CD4-positive, alpha-beta T cell treated with Interleukin-10 for 1 hour (primary cell): ENCODE measurements around the gene BAAT.
"Not testable (repeated sequence)": the region's sequence is repeated elsewhere in the genome, so short reads cannot be mapped to it uniquely, and the experiment has no call there.

ENCODE experiments used
- DNase-seq: peaks from one replicate; pipeline ENCODE4 v3.0.0-alpha.2; 2020

BAAT gene

DNA sequence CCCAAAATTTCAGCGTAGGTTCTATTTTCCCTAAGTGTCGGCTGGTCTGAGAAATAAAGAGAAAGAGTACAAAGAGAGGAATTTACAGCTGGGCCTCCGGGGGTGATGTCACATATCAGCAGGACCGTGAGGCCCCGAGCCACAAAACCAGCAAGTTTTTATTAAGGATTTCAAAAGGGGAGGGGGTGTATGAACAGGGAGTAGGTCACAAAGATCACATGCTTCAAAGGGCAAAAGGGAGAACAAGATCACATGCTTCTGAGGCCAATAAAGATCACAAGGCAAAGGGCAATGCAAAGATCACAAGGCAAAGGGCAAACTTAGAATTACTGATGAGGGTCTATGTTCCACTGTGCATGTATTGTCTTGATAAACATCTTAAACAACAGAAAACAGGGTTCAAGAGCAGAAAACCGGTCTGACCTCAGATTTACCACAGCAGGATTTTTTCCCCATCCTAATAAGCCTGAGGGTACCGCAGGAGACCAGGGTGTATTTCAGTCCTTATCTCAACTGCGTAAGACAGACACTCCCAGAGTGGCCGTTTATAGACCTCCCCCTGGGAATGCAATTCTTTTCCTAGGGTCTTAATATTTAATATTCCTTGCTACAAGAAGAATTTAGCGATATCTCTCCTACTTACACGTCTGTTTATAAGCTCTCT lies at the start of gene BAAT:
Gene BAAT (minus strand): TSS at position 134 of the 664 bp plus-strand sequence. CDS start 13,602 bp downstream, outside the sequence.
- DNase-seq: not testable (repeated sequence)

DNA sequence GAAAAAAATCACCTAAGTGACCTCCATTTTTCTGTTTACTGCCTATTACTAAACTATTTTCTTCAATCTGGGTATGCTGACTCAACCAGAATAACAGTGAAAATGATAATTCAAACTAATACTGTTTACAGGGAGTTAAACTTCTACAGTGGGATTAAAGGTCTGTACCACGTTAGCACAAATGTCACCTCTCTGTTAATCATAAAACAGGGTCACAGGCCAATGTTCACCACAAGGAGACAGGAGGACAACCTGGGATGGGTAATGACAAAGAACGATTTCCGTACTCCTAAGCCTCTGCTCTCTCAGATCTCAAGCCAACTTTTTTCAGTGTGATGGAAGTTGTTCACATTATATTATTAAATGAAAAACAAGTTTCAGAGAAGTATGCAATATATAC lies 48.4 kb upstream of the BAAT start:
- DNase-seq: no peak

DNA sequence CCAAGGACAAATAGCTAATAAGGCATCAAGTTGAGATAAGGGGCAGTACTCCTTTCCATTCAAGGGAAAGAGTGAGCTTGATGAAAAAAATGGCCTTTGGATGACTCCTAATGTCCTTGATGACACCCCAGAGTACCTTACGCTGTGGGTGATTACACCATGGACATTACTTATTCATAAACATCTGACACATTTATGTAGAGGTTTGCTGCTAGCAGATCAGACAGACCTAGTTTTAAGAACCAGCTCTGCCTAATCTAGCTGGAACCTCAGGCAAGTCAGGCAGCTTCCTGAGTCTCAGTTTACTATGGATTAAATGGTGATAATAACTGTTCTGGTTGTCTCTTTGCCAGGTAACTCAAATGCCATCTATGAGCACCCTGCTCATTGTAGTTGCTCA lies 47.9 kb upstream of the BAAT start:
- DNase-seq: no peak

DNA sequence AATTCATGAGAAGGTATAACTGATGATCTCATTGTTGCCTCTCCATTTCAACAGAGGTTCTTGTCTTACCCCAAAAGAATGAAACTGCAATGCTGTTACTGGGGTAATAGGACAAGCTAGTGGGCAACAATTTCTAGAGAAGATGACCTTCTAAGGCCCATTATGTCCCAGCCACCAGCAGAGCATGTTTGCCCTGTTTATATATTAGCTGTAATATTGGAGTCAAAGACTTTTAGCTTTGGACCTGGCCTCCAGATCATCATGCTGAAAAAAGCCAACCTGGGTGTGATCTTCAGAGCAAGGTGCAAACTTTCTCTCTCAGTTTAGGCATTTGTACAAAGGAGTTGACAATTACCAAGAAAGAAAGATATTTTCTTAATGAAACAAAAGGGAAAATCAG lies 47.4 kb upstream of the BAAT start:
- no peak for DNase-seq

DNA sequence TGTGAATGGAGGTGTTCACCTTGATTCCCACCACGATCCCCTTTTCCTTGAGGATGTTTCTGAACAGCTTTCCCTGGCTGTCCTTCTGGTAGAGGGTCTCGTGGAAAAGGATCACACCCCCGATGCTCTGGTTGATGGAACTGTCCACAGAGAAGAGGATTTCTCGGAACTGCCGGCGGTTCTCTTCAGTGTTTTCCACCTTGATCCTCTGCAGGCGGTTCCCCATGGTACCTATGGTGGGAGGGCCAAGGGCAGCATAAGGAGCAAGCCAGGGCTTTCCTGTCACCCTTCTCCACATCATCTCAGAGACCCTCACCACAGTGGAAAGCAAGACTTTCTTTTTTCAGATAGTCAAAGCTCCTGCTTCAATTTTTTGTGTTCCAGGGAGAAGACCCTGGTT lies 44.9 kb upstream of the BAAT start:
- DNase-seq: no peak

DNA sequence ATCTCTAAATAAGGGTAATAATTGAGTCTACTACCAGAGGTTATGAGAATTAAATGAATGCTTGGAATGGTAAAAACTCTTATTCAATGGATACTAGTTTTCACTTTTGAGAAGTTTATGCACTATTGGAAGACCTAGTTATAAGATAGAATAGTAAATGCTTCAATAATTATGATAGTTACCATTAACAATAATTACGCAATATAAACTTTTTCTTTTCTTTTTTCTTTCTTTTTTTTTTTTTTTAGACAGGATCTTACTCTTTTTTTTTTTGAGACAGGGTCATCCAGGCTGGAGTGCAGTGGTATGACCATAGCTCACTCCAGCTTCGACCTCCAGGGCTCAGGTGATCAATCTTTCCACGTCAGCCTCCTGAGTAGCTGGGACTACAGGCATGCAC lies 44.1 kb upstream of the BAAT start:
- DNase-seq: no peak

DNA sequence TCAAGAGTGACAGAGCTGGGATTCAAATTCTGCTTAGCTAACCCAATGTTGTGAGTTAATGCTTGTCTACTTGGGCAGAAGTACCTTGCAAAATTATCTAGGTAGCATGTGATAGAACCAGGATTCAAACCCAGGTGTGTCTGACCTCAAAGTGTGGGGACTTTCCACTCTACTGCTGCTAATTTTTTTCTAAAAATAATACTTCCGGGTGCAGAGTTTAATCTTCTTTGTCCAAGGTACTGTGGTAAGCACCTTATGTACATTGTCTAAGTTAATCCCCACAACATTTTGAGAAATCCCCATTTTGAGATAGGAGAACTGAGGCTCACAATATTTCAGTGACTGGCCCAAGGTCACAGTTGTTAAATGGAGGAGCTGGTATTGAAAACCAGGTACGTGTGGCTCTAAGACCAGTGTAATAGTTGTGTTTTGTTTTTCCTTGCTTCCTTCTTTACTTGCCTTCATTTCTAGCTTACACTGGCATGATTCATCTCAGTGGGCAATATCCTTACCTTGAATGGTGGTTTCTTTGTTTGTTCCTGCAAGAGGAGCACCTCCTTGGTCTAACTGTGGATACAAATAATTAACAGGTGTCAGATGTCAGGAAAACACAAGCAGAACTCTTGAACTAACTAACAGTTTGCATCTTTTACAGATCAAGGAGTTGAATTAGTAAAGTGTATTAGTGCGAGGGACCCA lies 43.3 kb upstream of the BAAT start:
- DNase-seq: no peak

DNA sequence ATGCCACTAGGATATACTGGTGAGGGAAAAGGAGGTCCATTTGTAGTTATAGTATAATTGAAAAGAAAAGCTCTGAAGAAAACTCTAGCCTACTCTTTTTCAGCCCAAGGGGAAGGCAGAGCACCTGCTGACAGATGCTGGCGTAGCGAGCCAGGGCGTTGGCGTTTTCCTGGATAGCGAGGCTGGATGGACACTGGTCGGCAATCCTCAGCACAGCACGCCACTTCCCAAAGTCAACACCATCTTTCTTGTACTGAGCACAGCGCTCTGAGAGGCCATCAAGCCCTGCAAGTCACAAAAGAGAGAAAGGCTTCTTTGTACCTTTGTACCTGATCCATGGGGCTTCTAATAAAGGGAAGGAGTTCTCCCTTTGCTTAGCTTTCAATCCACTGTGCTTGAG lies 42.6 kb upstream of the BAAT start:
- DNase-seq: no peak

DNA sequence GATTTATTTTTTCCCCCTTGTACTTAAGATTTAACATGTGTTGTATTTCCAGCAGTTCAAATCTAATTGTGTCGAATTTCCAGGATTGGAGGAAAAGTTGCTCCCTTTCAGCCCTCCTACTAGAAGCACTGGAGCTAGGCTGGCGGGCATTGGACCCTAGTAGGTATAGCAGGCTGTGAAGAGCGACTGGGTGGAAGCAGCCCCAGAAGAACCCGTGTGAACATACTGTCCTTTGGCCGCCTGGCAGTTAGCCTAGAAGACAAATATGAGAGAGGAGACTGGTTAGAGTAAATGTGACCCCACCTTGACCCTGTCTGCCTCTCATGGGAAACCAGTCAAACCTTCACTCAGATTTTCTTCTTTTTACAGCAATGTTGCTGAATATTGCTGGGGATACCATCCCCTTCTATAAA lies 36.9 kb upstream of the BAAT start:
- no peak for DNase-seq

DNA sequence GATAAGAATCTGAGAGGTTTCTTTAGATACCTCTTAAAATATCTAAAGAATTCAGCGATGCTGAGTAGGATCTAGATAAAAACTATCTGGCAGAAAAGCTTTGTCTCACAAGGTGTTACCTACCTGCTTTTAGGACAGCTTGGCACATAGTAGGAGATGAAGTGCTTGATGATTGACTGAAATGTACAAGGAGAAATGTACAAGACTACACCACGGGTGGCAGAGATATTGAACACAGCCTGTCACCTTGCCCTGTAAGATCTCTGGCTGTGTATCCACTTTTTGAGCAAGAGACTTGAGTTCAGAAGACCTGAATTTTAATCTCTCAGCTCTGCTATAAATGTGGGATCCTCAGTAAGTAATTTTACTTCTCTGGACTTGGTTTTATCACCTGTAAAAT lies 35.1 kb upstream of the BAAT start:
- DNase-seq: no peak

DNA sequence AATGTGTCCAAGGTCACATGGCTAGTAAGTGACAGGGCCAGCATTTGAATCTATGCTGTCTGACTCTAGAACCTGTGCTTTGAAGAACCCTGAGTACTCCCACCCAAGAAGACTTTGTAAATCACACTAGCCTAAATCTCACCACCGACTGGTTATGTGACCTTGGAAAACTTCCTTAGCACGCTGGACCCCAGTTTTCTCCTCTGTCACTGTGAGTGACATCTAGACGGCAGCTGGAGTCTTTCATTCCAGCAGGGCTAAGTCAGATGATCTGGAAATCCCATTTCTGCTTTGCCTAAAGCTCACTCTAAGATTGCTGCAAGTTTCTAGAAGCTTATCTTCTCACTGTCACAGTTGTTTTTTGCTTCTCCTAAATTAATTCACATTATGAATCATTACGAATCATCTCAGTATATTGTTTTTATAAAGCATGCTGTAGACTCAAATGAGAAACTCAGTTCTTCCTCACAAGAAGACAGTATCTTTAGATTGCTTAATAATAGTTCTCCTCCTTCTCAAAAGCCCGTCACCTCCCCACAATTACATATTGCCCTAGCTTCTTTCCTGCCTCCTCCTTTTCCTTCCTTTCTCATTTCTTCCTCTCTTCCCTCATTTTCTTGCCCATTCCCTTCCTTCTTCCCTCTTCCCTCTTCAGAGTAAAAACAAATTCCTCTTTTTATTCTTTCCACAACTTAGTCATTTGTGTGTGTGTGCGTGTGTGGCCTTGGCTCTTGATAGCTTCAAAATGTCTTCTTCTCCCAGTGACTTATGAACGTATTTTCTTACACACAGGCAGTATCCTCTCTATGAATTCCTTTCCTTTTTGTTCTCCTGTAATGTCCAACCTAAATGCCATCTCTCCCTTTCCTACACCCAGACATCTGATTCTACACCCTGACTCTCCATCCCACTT lies 34.0 kb upstream of the BAAT start:
- DNase-seq: no peak

DNA sequence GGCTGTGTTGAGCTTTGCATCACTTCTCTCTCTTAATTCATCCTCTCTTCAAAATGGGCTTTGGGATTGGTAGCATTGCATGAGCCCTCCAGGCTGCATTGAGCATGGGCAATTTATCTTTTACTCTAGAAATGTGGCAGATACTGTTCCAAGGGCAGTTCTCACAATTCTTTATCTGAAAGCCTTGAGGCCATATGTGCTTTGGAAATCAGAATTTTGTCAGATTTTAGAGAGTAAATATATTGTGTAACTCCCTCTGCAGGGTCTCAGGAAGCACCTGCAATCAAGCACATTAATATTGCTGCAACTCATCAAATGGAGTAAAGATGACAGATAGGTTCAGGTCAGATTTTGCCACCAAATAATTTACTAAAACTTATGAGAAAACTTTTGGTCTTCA lies 33.2 kb upstream of the BAAT start:
- no peak for DNase-seq

DNA sequence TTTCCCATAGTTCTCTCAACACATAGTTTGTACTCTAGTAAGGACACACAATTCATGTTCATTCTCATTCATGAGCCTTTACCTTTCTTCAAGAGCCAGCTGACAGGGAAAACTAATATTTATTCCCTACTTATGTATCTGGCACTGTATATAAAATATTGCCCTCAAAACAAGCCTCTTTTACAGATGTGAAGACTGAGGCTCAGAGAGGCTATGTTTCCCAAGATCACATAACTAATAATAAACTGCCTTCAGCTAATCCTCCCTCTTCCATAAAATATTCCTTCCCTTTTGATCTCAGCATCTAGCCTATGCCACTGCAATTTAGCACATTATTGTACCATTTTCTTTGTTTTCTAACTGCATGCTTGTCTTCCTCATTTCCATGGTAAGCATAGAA lies 32.6 kb upstream of the BAAT start:
- no peak for DNase-seq

DNA sequence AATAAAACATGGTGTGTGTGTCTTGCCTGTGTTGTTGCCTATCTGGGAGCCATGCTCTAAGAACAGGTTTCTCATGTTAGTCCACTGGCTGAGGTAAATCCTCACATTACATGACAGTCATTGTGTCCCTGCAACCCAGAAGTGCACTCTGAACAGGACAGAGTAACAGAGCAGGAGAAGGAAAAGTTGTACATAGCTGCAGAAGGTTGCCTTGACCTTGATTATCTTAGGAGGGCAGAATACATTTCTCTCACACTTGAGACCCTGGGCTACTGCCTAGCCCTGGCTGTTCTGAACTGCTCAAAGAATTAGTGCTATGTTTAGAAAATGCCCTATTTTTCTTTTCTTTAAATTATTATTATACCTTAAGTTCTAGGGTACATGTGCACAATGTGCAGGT lies 30.8 kb upstream of the BAAT start:
- no peak for DNase-seq

DNA sequence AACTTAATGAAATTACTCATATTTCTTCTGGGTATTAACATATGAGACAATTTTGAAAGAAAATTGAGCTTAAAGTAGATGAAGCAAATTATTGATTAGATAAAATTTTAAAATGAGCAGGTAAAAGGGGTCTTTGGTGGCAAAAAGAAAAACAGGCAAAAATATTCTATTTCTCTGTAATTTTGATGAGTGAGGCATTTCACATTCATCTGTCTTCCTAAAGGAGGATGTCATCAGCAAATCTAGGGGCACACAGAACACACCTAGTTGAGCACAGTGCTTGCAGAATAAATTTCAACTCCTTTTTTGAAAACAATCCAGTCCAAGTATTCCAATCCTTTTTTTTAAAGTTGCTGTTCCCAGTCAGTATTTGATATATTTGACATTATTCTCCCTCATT lies 30.0 kb upstream of the BAAT start:
- no peak for DNase-seq

DNA sequence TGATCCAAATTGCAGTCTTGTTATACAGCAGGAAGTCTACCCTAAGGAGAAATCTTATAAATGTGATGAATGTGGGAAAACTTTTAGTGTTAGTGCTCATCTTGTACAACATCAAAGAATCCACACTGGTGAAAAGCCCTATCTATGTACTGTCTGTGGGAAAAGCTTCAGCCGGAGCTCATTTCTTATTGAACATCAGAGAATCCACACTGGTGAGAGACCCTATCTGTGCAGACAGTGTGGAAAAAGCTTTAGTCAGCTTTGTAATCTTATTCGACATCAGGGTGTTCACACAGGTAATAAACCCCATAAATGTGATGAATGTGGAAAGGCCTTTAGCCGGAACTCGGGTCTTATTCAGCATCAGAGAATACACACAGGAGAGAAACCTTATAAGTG lies 24.3 kb upstream of the BAAT start:
- DNase-seq: no peak

DNA sequence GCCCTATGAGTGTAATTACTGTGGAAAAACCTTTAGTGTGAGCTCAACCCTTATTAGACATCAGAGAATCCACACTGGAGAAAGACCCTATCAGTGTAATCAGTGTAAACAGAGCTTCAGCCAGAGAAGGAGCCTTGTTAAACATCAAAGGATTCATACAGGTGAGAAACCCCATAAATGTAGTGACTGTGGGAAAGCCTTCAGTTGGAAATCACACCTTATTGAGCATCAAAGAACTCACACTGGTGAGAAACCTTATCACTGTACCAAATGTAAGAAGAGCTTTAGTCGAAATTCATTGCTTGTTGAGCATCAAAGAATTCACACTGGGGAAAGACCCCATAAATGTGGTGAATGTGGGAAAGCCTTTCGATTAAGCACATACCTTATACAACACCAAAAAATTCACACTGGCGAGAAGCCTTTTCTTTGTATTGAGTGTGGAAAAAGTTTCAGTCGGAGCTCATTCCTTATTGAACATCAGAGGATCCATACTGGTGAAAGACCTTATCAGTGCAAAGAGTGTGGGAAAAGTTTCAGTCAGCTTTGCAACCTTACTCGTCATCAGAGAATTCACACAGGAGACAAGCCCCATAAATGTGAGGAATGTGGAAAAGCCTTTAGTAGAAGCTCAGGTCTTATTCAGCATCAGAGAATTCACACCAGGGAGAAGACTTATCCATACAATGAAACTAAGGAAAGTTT lies 23.7 kb upstream of the BAAT start:
- DNase-seq: no peak

DNA sequence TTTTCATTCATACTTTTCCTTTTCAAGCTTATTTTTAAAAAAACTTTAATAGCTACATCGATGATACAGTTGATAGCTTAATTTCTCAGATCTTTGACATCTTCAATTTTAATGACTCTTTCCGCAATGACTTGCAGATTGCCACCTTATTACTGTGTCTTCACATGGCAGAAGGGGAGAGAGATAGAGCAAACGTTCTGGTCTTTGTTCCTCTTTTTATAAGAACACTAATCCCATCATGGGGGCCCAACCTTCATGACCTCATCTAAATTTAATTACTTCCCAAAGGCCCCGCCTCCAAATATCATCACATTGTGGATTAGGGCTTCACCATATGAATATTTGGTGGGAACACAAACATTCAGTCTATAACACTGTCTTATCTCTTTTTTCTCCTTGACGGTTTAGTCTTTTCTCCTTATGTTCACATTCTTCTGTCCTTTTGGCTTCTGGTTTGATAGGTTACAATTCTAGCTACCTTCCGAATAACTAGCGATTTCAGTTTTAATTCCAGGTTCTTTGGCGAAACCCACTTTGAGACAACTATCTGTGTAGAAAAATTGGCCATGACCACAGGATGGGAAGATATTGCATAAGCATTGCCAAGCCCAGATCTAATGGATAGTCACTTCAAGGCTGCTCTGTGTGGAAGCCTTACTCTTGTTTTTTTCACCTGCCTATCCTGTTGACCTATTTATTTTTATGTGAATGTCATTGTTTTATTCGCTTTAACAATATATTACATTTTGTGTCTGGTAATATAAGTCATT lies 18.9 kb upstream of the BAAT start:
- DNase-seq: no peak

DNA sequence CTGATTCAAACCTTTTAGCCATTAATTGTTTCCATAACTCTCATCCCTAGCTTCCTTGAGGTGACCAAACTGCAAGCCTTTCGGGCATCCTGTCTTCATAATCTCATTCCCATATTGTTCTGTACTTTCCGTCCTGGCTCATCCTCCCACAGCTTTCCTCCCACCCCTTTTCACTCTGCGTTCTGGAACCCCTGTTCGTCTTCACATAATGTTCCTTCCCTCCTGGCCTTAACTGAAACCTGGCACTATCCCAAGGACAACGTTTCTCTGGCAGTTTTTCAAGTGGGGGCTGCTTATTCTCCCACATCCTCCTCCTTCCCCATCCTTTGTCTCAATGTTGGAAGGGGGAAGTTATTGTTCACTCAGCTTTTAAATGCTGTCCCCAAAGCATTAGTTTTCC lies 15.3 kb upstream of the BAAT start:
- DNase-seq: no peak

DNA sequence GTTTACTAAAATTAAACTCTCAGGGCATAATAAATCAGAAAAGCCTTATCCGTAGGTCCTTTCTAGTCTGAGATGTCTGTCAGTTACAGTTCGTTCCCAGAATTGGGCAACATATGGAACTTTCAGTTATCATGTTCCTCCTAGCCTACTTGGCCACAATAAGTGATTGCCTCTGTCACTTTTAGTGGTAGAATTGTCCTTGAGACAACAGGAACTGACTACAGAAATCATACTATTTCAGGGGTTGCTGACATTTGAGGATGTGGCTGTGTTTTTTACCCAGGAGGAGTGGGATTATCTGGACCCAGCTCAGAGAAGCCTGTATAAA lies 14.8 kb upstream of the BAAT start:
- no peak for DNase-seq

DNA sequence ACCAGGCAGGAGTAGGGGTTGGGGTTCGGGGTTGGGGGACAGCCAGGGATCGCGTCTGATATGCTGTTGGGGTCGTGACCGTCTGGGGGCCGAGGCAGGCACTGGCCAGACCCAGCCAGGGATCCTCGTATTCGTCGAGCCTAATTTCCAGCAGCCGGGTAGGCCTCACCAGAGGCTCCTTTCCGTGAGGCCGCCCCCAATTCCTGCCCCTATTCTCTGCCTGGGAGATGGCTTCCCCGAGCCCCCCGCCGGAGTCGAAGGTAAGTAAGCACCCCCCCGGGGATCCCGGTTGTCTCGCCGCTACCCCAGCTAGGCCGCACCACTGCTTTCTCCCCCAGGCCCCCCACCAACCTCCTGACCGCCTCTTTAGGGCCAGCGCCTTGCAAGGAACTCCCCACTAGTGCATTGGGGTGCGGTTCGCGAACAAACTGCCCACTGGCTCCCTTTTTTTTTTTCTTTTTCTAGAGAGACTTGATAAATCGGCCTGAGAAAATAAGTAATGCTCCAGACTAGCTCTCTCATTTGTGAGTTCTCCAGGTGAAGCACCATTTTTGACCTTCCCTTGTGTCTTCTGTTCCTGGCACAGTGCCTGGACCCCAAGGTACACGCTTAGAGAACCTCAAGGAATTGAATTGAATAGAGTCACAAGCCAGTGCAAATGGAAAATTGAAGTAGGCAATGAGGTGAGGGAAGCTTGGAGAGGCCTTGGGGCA lies 14.3 kb upstream of the BAAT start:
- DNase-seq: no peak
